A673 (cell line): ENCODE results near the gene DHRSX.

ENCODE experiments used
- EZH2 ChIP-seq: fragments of 200-600 bp; sonication (generic); IDR thresholded peaks from 2 replicates; pipeline ENCODE4 v1.6.1; 2017; ENCODE audit warnings: borderline replicate concordance, low read depth, mild to moderate bottlenecking, mixed read lengths, antibody characterized with exemption, low read length; ENCODE audit not compliant: poor library complexity, severe bottlenecking
- TF ChIP-seq, protein P1 (sequence below): fragments of 300-800, 200-600 bp; sonication (generic); conservative IDR thresholded peaks from 2 replicates; pipeline ENCODE4 v1.5.1; 2017; ENCODE audit warnings: low read depth, mild to moderate bottlenecking, antibody characterized with exemption, low read length, moderate library complexity, mixed read lengths

GRCh38 chrX:2500091-2500802 is 529 bp downstream of the DHRSX start:
- TF ChIP-seq, protein P1, sequence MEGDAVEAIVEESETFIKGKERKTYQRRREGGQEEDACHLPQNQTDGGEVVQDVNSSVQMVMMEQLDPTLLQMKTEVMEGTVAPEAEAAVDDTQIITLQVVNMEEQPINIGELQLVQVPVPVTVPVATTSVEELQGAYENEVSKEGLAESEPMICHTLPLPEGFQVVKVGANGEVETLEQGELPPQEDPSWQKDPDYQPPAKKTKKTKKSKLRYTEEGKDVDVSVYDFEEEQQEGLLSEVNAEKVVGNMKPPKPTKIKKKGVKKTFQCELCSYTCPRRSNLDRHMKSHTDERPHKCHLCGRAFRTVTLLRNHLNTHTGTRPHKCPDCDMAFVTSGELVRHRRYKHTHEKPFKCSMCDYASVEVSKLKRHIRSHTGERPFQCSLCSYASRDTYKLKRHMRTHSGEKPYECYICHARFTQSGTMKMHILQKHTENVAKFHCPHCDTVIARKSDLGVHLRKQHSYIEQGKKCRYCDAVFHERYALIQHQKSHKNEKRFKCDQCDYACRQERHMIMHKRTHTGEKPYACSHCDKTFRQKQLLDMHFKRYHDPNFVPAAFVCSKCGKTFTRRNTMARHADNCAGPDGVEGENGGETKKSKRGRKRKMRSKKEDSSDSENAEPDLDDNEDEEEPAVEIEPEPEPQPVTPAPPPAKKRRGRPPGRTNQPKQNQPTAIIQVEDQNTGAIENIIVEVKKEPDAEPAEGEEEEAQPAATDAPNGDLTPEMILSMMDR = no peak
- no peak for TF ChIP-seq EZH2
